ENCODE results near the gene SETBP1.

SETBP1 gene

GRCh38 chr18:44950685-44951195 lies 270.1 kb downstream of the SETBP1 start:
- no peak for DNase-seq

DNA sequence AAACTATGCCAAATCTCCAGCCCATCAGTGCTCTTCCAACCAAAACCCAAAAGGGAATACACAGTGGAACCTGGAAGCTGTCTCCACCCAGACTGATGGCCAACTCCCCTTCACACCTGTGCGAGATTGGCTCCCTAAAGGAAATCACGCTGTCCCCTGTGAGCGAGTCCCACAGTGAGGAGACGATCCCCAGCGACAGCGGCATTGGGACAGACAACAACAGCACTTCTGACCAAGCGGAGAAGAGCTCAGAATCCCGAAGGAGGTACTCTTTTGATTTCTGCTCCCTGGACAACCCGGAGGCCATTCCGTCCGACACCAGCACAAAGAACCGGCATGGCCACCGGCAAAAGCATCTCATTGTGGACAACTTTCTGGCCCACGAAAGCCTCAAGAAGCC lies 271.1 kb downstream of the SETBP1 start:
- no peak for DNase-seq

- DNase-seq = no peak
Measured at GRCh38 chr18:44954257-44954656, 273.6 kb downstream of the SETBP1 start.

DNA sequence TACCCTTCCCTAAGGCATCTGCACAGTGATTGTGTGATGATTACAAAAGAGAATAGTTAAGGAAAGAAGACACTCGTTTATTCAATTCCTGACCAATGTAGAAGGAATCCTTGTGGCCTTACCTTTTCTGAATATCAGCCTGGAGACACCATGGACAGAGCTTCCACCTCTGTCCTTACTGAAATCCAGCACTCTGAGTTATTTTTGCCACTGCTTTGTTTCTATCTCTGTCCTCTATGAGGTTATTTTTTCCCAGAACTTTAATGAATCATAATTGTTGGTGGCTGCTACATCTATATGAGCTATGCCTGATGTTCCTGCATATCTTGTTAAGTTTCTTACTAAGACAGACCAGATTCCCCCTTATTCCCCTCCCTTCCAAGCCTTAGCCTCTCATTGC lies 275.1 kb downstream of the SETBP1 start:
- no peak for DNase-seq

GRCh38 chr18:44957025-44957424 lies 276.3 kb downstream of the SETBP1 start:
- DNase-seq = no peak

- no peak for DNase-seq
Measured at GRCh38 chr18:44957461-44957860, 276.8 kb downstream of the SETBP1 start.

DNA sequence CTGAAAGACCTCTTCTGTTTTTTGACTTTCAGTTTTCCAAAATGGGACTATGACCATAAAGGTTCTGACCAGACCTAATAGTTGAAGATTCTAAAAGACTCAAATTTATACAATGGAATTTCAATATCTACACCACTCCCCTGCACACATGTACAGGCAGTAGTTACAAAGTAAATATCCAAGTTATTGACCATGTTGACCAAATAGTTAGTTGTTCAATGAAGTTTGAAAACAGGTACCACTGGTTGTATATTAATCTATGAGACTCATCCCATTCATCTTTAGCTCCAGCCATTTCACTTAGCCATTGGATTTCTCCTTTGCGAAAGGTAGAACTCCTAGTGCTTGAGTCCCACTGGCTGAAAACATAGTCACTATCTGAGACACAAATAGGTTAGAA lies 277.4 kb downstream of the SETBP1 start:
- DNase-seq = no peak

- DNase-seq = no peak
Measured at GRCh38 chr18:44958455-44958854, 277.8 kb downstream of the SETBP1 start.

- DNase-seq = no peak
Measured at GRCh38 chr18:44959013-44959412, 278.3 kb downstream of the SETBP1 start.

DNA sequence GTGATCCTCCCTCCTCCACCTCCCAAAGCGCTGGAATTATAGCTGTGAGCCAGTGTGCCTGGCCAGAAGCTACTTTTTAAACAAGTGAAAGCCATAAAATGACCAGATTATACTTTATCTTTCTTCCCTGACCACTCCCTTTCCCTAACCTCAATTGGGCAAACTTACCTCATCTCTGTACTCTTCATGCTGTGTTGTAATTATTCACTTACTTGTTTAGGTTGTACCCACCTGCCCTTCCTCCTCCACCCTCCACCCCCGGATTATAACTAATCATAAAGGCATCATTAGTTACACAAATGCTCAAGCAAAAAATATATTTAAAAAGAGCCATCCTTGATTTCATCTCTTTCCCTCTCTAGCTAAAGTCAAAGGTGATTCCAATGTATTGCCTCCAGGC lies 279.9 kb downstream of the SETBP1 start:
- DNase-seq = no peak

GRCh38 chr18:44961288-44961995 lies 280.8 kb downstream of the SETBP1 start:
- DNase-seq = no peak

- DNase-seq = no peak
Measured at GRCh38 chr18:44967599-44967998, 286.9 kb downstream of the SETBP1 start.

GRCh38 chr18:44968336-44968735 lies 287.6 kb downstream of the SETBP1 start:
- no peak for DNase-seq

- DNase-seq = no peak
Measured at GRCh38 chr18:44969214-44969795, 288.6 kb downstream of the SETBP1 start.

- DNase-seq = no peak
Measured at GRCh38 chr18:44973282-44973681, 292.6 kb downstream of the SETBP1 start.

- DNase-seq = no peak
Measured at GRCh38 chr18:44974174-44974573, 293.5 kb downstream of the SETBP1 start.

- no peak for DNase-seq
Measured at GRCh38 chr18:44977856-44978255, 297.2 kb downstream of the SETBP1 start.

- DNase-seq = no peak
Measured at GRCh38 chr18:44979748-44980147, 299.1 kb downstream of the SETBP1 start.

GRCh38 chr18:44981121-44981520 lies 300.4 kb downstream of the SETBP1 start:
- no peak for DNase-seq

- no peak for DNase-seq
Measured at GRCh38 chr18:44986933-44987332, 306.2 kb downstream of the SETBP1 start.

DNA sequence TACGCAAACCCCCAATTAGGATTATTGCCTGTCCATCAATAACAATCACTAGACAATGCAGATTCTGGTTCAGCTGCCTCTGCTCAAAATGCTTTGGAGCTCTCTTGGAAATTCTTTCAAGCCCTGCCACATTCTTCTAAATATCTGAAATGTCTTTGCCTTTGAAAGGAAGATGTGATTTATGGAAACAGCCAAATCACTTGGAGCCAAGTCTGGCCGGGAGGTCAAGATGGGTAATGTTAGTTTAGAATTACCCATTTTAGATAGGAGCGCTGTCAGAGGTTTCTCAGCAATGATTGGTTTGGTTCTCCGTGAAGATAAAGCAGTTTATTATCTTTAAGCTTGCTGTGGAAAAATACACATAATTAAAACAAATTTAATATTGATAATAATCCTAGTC lies 306.7 kb downstream of the SETBP1 start:
- DNase-seq = no peak

GRCh38 chr18:44988821-44989587 lies 308.3 kb downstream of the SETBP1 start:
- DNase-seq = no peak

DNA sequence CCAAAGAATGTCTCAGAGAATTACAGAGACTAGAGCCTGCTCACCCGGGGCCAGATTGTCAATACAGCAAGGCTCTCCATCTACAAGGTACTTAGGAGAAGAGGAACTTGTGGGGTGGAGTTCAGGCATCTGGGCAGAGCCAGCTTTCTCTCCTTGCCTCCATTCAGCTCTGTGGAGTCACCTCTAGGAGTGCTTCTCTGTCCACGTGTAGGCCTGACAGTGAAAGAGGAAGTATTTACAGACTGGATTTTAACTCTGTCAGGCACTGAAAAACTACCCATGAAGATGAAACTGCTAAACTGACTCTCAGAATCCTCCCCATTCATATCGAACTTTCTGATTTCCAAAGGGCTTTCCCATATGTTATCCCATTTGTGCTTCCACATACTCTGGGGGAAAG lies 315.6 kb downstream of the SETBP1 start:
- DNase-seq = no peak

GRCh38 chr18:44997174-44997573 lies 316.5 kb downstream of the SETBP1 start:
- DNase-seq = no peak

Data from GF-D8 (cell line).